Thyroid gland (tissue), 4 donors: Measurements from ENCODE around the gene SLC35G3.

ENCODE experiments used
- CTCF ChIP-seq, 6 experiments: fragments of 200-600 bp in 3 of 6; fragments of 450-650 bp in 3 of 6; sonication (generic) in 3 of 6; IDR thresholded peaks; one replicate each; pipeline ENCODE4 v1.5.1; 2016 to 2019; ENCODE audit warnings: antibody characterized with exemption in 6 of 6, mild to moderate bottlenecking in 2 of 6, inconsistent platforms in 1 of 6, moderate library complexity in 1 of 6
- POLR2A ChIP-seq, 2 donors: fragments of 450-650 bp; IDR thresholded peaks; one replicate each; pipeline ENCODE4 v1.6.1; 2017; ENCODE audit warnings: antibody characterized with exemption in 2 of 2, mild to moderate bottlenecking in 2 of 2, moderate library complexity in 1 of 2

GRCh38 chr17:35152421-35153140 is 41.6 kb downstream of the SLC35G3 start:
- TF ChIP-seq CTCF (IDR thresholded peaks at IDR 0.05) (no peak), POLR2A (IDR thresholded peaks at IDR 0.05) (no peak)
